Loucy (cell line): ENCODE measurements around the gene DNAJB6.

ENCODE experiments used
- CTCF ChIP-seq: fragments of 200-600 bp; sonication (generic); conservative IDR thresholded peaks from 2 replicates; pipeline ENCODE4 v1.5.1; 2014; ENCODE audit warnings: mild to moderate bottlenecking, antibody characterized with exemption, low read length
- EZH2phosphoT487 ChIP-seq: fragments of 200-600 bp; IDR thresholded peaks from 2 replicates; pipeline ENCODE4 v1.6.1; 2018; ENCODE audit warnings: antibody characterized with exemption, mild to moderate bottlenecking, moderate library complexity, borderline replicate concordance

DNA sequence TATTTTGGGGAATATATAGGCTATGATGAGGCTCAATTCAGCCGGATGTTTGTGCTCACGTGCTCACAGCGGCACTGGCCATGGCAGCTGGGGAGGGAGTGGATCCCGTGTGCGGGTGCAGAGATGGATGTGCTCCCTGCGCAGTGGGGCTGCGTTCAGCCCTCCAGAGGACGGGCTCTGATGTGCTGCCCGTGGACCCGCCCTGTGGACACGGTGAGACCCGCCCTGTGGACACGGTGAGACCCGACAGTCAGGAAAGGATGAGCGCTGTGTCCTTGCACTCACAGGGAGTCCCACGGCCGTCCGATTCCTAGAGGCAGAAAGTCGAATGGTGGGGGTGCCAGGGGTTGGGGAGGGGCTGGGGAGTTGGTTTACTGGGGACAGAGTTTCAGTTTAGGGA lies 89.0 kb downstream of the DNAJB6 start:
- TF ChIP-seq EZH2phosphoT487 (no peak), CTCF (no peak)
